MCF 10A (cell line): ENCODE results near the gene TBATA. TPM values are rescaled to one million over a fixed set of nuclear protein-coding genes. Genes with fewer than 3 reads are reported as not detected.

Source experiments
- BruUV-seq: library from RNA; stranded (reverse); fragments of 400-500 nt; replicated peaks from 2 replicates; lab custom pipeline; 2021; lab: Mats Ljungman, UMichigan
- CTCF ChIA-PET: fragments of 300-600 bp; sonication (Branson Sonifier 250); formaldehyde crosslinking; extraction: SDS; loops from one replicate; lab custom pipeline; 2021; ENCODE audit warnings: antibody characterized with exemption, inconsistent platforms; lab: Yijun Ruan, JAX
- POLR2A ChIA-PET: fragments of 300-600, 350-650 bp; sonication (Branson Sonifier 250); formaldehyde crosslinking; extraction: SDS; loops from one replicate; lab custom pipeline; 2020; ENCODE audit warnings: antibody characterized with exemption, inconsistent platforms; lab: Yijun Ruan, JAX
- DNase-seq: peaks from one replicate; pipeline ENCODE4 v3.0.0-alpha.2; 2018; ENCODE audit not compliant: unreplicated experiment
- H3K27ac Mint-ChIP-seq: one replicate; pipeline ENCODE4 v1.8.0; 2022; ENCODE audit warnings: mild to moderate bottlenecking, low read depth, mixed read lengths; ENCODE audit not compliant: unreplicated experiment
- H3K27me3 Mint-ChIP-seq: one replicate; pipeline ENCODE4 v1.8.0; 2022; ENCODE audit warnings: mixed read lengths; ENCODE audit not compliant: insufficient read depth, unreplicated experiment
- H3K36me3 Mint-ChIP-seq: one replicate; pipeline ENCODE4 v1.8.0; 2022; ENCODE audit warnings: mild to moderate bottlenecking, moderate library complexity, mixed read lengths; ENCODE audit not compliant: insufficient read depth, unreplicated experiment
- H3K4me1 Mint-ChIP-seq: one replicate; pipeline ENCODE4 v1.8.0; 2022; ENCODE audit warnings: mixed read lengths; ENCODE audit not compliant: insufficient read depth, unreplicated experiment
- H3K4me3 Mint-ChIP-seq: one replicate; pipeline ENCODE4 v1.8.0; 2022; ENCODE audit warnings: mild to moderate bottlenecking, moderate library complexity, mixed read lengths; ENCODE audit not compliant: unreplicated experiment
- H3K9me3 Mint-ChIP-seq: one replicate; pipeline ENCODE4 v1.8.0; 2022; ENCODE audit warnings: mixed read lengths; ENCODE audit not compliant: unreplicated experiment
- intact Hi-C: fragments of 100-400 bp; cut with micrococcal nuclease; formaldehyde crosslinking; loops from 2 replicates; pipeline ENCODE4 v1.14.1; 2022
- total RNA-seq: library from RNA; stranded (reverse); gene quantifications from 2 replicates; pipeline ENCODE4 v1.2.3, GENCODE V29; 2022
- TF ChIP-seq, protein P1 (sequence below): fragments of 200-600 bp; IDR thresholded peaks from one replicate; pipeline ENCODE4 v1.8.0; 2022; ENCODE audit warnings: antibody characterized with exemption, mild to moderate bottlenecking; ENCODE audit not compliant: unreplicated experiment

The TBATA gene
- total RNA-seq, 1 experiment from 2014 or later, result not detected

DNA sequence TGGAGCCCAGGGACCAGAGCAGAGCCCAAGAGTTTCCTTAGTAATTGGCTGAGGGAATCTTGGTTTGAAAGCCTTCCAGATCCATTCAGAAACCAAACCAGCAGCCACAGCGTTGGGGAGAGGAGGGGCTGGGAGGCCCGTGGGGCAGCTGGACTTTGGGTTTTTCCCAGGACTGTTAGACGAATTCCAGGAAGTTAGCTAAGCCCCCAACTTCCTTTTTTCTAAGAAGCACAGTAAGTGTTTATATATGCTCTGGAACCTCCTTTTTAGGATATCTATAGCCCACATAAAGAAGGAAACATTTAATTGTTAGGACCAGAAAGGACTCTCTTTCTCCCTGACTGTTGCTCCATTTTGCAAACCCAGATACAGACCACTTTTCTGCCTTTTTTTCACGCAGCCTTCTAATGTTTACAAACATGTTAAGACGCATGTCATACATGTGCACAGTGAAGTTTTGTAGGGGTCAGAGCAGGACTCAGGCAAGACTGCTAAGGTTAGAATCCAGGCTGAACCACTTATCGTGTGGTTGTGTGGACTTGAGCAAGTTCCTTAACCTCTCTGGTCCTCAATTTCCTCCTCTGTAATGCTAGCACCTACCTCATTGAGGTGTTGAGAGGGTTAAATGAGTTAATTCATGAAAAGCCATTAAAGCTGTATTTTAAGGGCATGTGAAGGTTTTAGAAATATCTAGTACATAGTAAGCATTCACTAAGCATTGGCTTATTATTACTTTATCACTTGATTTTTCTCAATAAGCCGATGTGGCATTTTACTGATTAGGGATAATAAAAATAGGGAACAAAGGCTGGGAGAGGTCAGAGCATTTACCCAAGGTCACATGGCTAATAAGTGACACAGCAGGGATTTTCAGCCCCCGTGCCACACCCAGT lies 42.4 kb downstream of the TBATA start:
- H3K27me3 Mint-ChIP-seq, result peaks cover 6% of the 10 kb centered on the region

DNA sequence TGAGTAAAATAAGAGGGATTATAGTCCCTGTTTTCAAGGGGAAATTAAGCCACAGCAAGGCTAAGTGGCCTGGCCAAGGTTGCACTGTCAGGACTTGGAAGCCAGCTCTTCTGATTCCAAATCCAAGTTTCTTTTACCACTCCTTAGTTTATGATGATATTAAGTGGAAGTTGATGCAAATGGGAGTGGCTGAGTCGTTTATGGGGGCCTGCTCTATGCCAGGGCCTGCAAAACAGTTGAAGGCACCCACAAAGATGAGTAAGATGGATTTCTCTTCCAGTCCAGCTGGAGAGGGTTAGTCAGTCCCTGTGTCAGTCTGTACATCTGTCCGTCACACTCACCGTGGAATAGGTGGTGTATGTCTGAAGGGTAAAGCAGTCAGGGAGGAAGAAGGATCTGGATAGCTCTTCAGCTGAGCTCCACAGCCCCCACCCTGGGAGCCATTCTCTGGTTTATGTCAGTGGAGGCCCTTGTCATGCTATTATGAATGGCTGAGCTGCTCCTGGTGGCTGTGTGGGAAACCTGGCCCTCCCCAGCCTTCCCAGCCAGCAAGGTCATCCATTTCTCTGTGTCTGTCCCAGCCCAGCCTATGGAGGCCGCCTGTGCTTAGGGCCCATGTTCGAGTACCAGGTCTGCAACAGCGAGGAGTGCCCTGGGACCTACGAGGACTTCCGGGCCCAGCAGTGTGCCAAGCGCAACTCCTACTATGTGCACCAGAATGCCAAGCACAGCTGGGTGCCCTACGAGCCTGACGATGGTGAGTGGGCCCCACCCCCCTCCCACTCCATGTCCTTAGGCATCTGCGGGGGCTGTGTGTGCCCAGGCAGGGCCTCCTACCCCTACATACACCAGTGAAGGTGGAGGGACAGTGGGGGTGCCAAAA lies 44.5 kb downstream of the TBATA start:
- Mint-ChIP-seq H3K9me3 (no peaks in the 10 kb centered on the region), H3K27ac (no peak overlapping the region), H3K4me1 (no peaks in the 10 kb centered on the region), H3K4me3 (no peak overlapping the region), H3K36me3 (no peaks in the 10 kb centered on the region), H3K27me3 (peaks cover 10% of the 10 kb centered on the region)
- POLR2A ChIA-PET, result no interaction called here
- TF ChIP-seq, protein P1, sequence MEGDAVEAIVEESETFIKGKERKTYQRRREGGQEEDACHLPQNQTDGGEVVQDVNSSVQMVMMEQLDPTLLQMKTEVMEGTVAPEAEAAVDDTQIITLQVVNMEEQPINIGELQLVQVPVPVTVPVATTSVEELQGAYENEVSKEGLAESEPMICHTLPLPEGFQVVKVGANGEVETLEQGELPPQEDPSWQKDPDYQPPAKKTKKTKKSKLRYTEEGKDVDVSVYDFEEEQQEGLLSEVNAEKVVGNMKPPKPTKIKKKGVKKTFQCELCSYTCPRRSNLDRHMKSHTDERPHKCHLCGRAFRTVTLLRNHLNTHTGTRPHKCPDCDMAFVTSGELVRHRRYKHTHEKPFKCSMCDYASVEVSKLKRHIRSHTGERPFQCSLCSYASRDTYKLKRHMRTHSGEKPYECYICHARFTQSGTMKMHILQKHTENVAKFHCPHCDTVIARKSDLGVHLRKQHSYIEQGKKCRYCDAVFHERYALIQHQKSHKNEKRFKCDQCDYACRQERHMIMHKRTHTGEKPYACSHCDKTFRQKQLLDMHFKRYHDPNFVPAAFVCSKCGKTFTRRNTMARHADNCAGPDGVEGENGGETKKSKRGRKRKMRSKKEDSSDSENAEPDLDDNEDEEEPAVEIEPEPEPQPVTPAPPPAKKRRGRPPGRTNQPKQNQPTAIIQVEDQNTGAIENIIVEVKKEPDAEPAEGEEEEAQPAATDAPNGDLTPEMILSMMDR, result no peak
- no peak for DNase-seq
- CTCF ChIA-PET, result interaction anchor here (0.6 to 1.0 kb wide), 2 partner anchors 19 to 1100 kb away, joined by 3 to 10 read pairs; no protein-coding TSS in a partner anchor
- no TSS peak for BruUV-seq
- intact Hi-C loops, result no loop called here

More for the DNA sequence above, 42.4 kb downstream of the TBATA start:
- TF ChIP-seq, protein P1, result no peak
- no TSS peak for BruUV-seq
- Mint-ChIP-seq H3K27ac (no peak overlapping the region), H3K4me1 (no peaks in the 10 kb centered on the region), H3K4me3 (no peak overlapping the region), H3K36me3 (no peaks in the 10 kb centered on the region), H3K9me3 (no peaks in the 10 kb centered on the region)
- ChIA-PET CTCF (interaction anchor here (0.5 to 1.0 kb wide), 5 partner anchors 9 to 647 kb away, joined by 3 to 4 read pairs (median 3); no protein-coding TSS in a partner anchor), POLR2A (interaction anchor here (0.6 to 0.7 kb wide), 2 partner anchors 14 to 225 kb away, joined by 3 to 4 read pairs; no protein-coding TSS in a partner anchor)
- intact Hi-C loops, result no loop called here
- no peak for DNase-seq

DNA sequence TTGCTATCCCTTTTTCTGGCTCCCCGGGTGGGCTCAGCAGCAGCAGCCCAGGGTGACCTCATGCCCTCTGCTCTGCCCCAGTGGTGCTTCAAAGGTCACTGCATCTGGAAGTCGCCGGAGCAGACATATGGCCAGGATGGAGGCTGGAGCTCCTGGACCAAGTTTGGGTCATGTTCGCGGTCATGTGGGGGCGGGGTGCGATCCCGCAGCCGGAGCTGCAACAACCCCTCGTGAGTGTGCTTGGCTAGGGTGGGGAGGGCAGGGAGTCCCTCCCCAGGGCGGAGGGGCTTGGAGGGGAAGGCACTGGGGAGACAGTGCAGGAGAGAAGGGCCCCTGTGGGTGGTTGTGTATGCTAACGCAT lies 46.4 kb downstream of the TBATA start:
- Mint-ChIP-seq H3K4me1 (no peaks in the 10 kb centered on the region), H3K27ac (no peak overlapping the region), H3K9me3 (no peaks in the 10 kb centered on the region), H3K4me3 (no peak overlapping the region), H3K36me3 (no peaks in the 10 kb centered on the region), H3K27me3 (peaks cover 10% of the 10 kb centered on the region)
- BruUV-seq, result no TSS peak
- POLR2A ChIA-PET, result no interaction called here
- no peak for DNase-seq
- CTCF ChIA-PET, result interaction anchor here (0.5 to 1.2 kb wide), 3 partner anchors 19 to 1126 kb away, joined by 3 to 5 read pairs (median 3); no protein-coding TSS in a partner anchor
- intact Hi-C loops, result no loop called here
- TF ChIP-seq, protein P1, result no peak
